Measurements from ENCODE around the gene EEFSEC. TPM values are rescaled to one million over a fixed set of nuclear protein-coding genes. Genes with fewer than 3 reads are reported as not detected.

EEFSEC gene
- total and polyA plus RNA-seq, 2 of the 4 experiments (the other 2 are of a cell fraction): 4.5 to 9.3 TPM

DNA sequence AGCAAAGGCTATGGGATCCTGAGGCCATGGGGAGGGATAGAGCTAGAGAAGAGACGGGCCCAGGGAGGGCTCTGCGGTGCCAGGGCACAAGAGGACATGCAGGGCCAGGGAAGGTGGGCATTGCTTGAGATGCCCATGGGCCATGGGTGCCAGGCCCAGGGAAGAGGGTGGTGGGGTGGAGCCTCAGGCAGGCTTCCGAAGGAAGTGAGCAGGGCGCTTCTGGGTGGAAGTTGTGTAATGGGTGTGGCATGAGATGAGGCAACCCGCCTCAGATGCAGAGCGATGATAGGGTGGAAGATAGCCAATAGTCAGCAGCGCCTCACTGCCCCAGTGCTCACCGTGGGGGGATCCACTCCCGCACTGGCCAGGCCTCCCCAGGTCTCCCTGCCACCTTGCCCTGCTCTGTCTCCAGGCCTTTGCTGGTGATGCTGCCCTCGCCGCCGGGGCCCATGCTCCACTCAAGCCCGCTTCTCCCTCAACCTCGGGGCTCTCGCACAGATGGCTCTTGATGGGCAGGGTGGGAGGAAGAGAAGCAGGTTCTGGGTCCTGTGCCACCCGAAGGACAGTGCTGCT, 262.0 kb downstream of the EEFSEC start:
- Histone ChIP-seq H3K4ac (ENCODE audit: low read depth, low read length) (no peak overlapping the region), H3K9me3 (ENCODE audit: control insufficient read depth, insufficient read depth, low read length) (peaks cover 7% of the 10 kb centered on the region), H3K4me2 (ENCODE audit: low read depth, low read length) (no peak overlapping the region), H2AK5ac (ENCODE audit: low read depth, low read length) (no peak overlapping the region), H2BK120ac (ENCODE audit: low read depth, low read length) (no peak overlapping the region), H3K23ac (ENCODE audit: low read depth, low read length) (no peak overlapping the region), H3K18ac (ENCODE audit: low read depth, low read length) (no peak overlapping the region), H3K36me3 (ENCODE audit: control insufficient read depth, insufficient read depth, low read length) (no peaks in the 10 kb centered on the region), H2BK5ac (ENCODE audit: low read depth, low read length, poor library complexity, severe bottlenecking) (no peak overlapping the region), H3K9me1 (ENCODE audit: insufficient read depth, low read length) (peaks cover 5% of the 10 kb centered on the region; the same call in 1 of the 2 replicates), H2BK15ac (ENCODE audit: low read depth, low read length) (no peak overlapping the region), H3K14ac (replicated peaks; ENCODE audit: low read depth, low read length) (no peak overlapping the region), H3K56ac (ENCODE audit: extremely low read depth, insufficient read depth, low read length) (no peak overlapping the region), H4K20me1 (ENCODE audit: insufficient read depth, low read length) (no peaks in the 10 kb centered on the region), H3K4me1 (ENCODE audit: control insufficient read depth, insufficient read depth, low read length) (0 out of 2 replicates have a peak, but pooled peaks cover 3% of the 10 kb centered on the region), H3K27ac (ENCODE audit: insufficient read depth, low read length) (no peak overlapping the region), H4K8ac (ENCODE audit: low read depth in 2 of 2, low read length in 2 of 2) (no peak overlapping the region), H2BK20ac (ENCODE audit: low read depth, low read length) (no peak overlapping the region), H3K79me1 (ENCODE audit: low read depth in 1 of 2, low read length in 2 of 2) (no peaks in the 10 kb centered on the region), H3K9ac (ENCODE audit: low read depth, low read length) (no peak overlapping the region), H2AK9ac (replicated peaks; ENCODE audit: low read depth, low read length, poor library complexity) (no peak overlapping the region), H3K4me3 (ENCODE audit: insufficient read depth, low read depth, low read length) (no peak overlapping the region), H2AFZ (replicated peaks; ENCODE audit: low read length, poor library complexity) (no peak overlapping the region), H4K5ac (ENCODE audit: low read depth, low read length) (no peak overlapping the region), H3K27me3 (ENCODE audit: control insufficient read depth, insufficient read depth, low read length) (no peaks in the 10 kb centered on the region), H4K91ac (ENCODE audit: insufficient read depth, low read depth, low read length) (no peak overlapping the region)
- ATAC-seq (ENCODE audit: low read depth) (no peak), DNase-seq (no peak)
- in situ Hi-C loops (cut with MboI; ENCODE audit: low sequenced_read_pairs): no loop called here
- POLR2A ChIA-PET (ENCODE audit: unreplicated experiment): no interaction called here
- TF ChIP-seq CEBPB (IDR thresholded peaks at IDR 0.05; ENCODE audit: low read depth, low read length) (no peak), MXI1 (IDR thresholded peaks at IDR 0.05; ENCODE audit: borderline replicate concordance, low read depth, low read length) (no peak), NFE2L2 (IDR thresholded peaks at IDR 0.05; ENCODE audit: low read depth, low read length) (no peak), CTCF (conservative IDR thresholded peaks at IDR 0.05; ENCODE audit: low read depth, low read length) (no peak), MAZ (IDR thresholded peaks at IDR 0.05; ENCODE audit: borderline replicate concordance, low read depth, low read length) (no peak), MAFK (IDR thresholded peaks at IDR 0.05; ENCODE audit: low read depth, low read length) (no peak), BHLHE40 (IDR thresholded peaks at IDR 0.05; ENCODE audit: low read depth, low read length) (no peak), RFX5 (IDR thresholded peaks at IDR 0.05; ENCODE audit: low read depth, low read length) (no peak)
- TF ChIP-seq, protein P1, sequence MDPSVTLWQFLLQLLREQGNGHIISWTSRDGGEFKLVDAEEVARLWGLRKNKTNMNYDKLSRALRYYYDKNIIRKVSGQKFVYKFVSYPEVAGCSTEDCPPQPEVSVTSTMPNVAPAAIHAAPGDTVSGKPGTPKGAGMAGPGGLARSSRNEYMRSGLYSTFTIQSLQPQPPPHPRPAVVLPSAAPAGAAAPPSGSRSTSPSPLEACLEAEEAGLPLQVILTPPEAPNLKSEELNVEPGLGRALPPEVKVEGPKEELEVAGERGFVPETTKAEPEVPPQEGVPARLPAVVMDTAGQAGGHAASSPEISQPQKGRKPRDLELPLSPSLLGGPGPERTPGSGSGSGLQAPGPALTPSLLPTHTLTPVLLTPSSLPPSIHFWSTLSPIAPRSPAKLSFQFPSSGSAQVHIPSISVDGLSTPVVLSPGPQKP (IDR thresholded peaks at IDR 0.05; ENCODE audit: borderline replicate concordance, low read depth, low read length): no peak
- TF ChIP-seq, protein P2, sequence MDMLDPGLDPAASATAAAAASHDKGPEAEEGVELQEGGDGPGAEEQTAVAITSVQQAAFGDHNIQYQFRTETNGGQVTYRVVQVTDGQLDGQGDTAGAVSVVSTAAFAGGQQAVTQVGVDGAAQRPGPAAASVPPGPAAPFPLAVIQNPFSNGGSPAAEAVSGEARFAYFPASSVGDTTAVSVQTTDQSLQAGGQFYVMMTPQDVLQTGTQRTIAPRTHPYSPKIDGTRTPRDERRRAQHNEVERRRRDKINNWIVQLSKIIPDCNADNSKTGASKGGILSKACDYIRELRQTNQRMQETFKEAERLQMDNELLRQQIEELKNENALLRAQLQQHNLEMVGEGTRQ (IDR thresholded peaks at IDR 0.05; ENCODE audit: low read depth, low read length): no peak
- 89% methylated on average over 3 of the region's 16 CpGs; no CpG with 5 or more reads in 1 of the 2 experiments for WGBS, 2 experiments (ENCODE audit: extremely low coverage in 2 of 2, insufficient read length in 1 of 2)
- CTCF ChIA-PET: no interaction called here
- intact Hi-C loops (cut with micrococcal nuclease): no loop called here
- dilution Hi-C loops (cut with HindIII; ENCODE audit: low sequenced_read_pairs, unreplicated experiment): no loop called here
- no TSS peak for BruUV-seq (replicated peaks)
